NCI-H345 treated with DMSO at 0.1 percent for 48 hours (cell line): ENCODE results near the gene MRPL14.
A peak's percentile ranks its signal among the peaks of the same experiment; 100 is the strongest.

Source experiments
- DNase-seq: peaks from one replicate; lab custom pipeline; 2025; ENCODE audit not compliant: unreplicated experiment; lab: John Stamatoyannopoulos, UW

MRPL14 gene

GRCh38 chr6:44127186-44128019 is at the start of gene MRPL14, which contains the start of gene TMEM63B:
TSS of gene MRPL14 (minus strand) at chr6:44127452. CDS start at chr6:44116611, 10,841 bp downstream.
TSS of gene TMEM63B (plus strand) at chr6:44127554. CDS start at chr6:44134585, 7,031 bp downstream.
- DNase-seq, result peak; percentile 59

- no peak for DNase-seq
Observed at GRCh38 chr6:44176130-44176761, 49.0 kb upstream of the MRPL14 start.

- DNase-seq, result peak; percentile 20
Observed at GRCh38 chr6:44172731-44173500, 45.7 kb upstream of the MRPL14 start.

- no peak for DNase-seq
Observed at GRCh38 chr6:44171899-44172546, 44.8 kb upstream of the MRPL14 start.

GRCh38 chr6:44169886-44170570 is 42.8 kb upstream of the MRPL14 start:
- no peak for DNase-seq

- DNase-seq, result no peak
Observed at GRCh38 chr6:44169154-44169553, 41.9 kb upstream of the MRPL14 start.

- no peak for DNase-seq
Observed at GRCh38 chr6:44167567-44167966, 40.3 kb upstream of the MRPL14 start.

- DNase-seq, result no peak
Observed at GRCh38 chr6:44166591-44167184, 39.4 kb upstream of the MRPL14 start.

- no peak for DNase-seq
Observed at GRCh38 chr6:44166116-44166515, 38.9 kb upstream of the MRPL14 start.

GRCh38 chr6:44162876-44163625 is 35.8 kb upstream of the MRPL14 start:
- no peak for DNase-seq

GRCh38 chr6:44161997-44162338 is 34.7 kb upstream of the MRPL14 start:
- no peak for DNase-seq

GRCh38 chr6:44158770-44159228 is 31.5 kb upstream of the MRPL14 start, which contains the start of gene CAPN11:
TSS of gene CAPN11 (plus strand) at chr6:44158820. CDS start at chr6:44158849, 29 bp downstream.
- DNase-seq, result no peak

GRCh38 chr6:44157152-44157521 is 29.9 kb upstream of the MRPL14 start:
- DNase-seq, result no peak

- no peak for DNase-seq
Observed at GRCh38 chr6:44156494-44157151, 29.4 kb upstream of the MRPL14 start.

GRCh38 chr6:44154067-44154466 is 26.8 kb upstream of the MRPL14 start:
- no peak for DNase-seq

- no peak for DNase-seq
Observed at GRCh38 chr6:44152533-44152932, 25.3 kb upstream of the MRPL14 start.

GRCh38 chr6:44152109-44152461 is 24.8 kb upstream of the MRPL14 start:
- DNase-seq, result no peak

- no peak for DNase-seq
Observed at GRCh38 chr6:44151348-44152108, 24.3 kb upstream of the MRPL14 start.
